GM12864 (cell line): ENCODE results near the gene CDHR2.

Source experiments
- DNase-seq: peaks from one replicate; pipeline ENCODE4 v3.0.0-alpha.2; 2011; ENCODE audit warnings: low read depth
- H3K4me3 ChIP-seq: 2 replicates; pipeline ENCODE4 v1.5.1; 2011; ENCODE audit warnings: mild to moderate bottlenecking, low read depth, low read length, control low read depth
- CTCF ChIP-seq: IDR thresholded peaks from 2 replicates; pipeline ENCODE4 v1.5.1; 2011; ENCODE audit warnings: low read depth, mild to moderate bottlenecking, moderate library complexity, low read length, control low read depth, inconsistent platforms; ENCODE audit errors: missing control alignments

Gene CDHR2

GRCh38 chr5:176621661-176622079 lies 72.5 kb downstream of the CDHR2 start:
- H3K4me3 ChIP-seq, result no peak overlapping the region
- no peak for TF ChIP-seq CTCF
- no peak for DNase-seq

GRCh38 chr5:176624142-176624541 lies 75.0 kb downstream of the CDHR2 start:
- DNase-seq, result no peak
- H3K4me3 ChIP-seq, result no peak overlapping the region
- no peak for TF ChIP-seq CTCF

- no peak overlapping the region for H3K4me3 ChIP-seq
- TF ChIP-seq CTCF, result no peak
- no peak for DNase-seq
Observed at GRCh38 chr5:176624938-176625337, 75.8 kb downstream of the CDHR2 start.

- no peak for DNase-seq
- no peak for TF ChIP-seq CTCF
Observed at GRCh38 chr5:176625512-176625911, 76.4 kb downstream of the CDHR2 start.

GRCh38 chr5:176625966-176626875 lies 77.1 kb downstream of the CDHR2 start:
- no peak for TF ChIP-seq CTCF
- DNase-seq, result no peak
- H3K4me3 ChIP-seq, result no peak overlapping the region

More at GRCh38 chr5:176625512-176625911, 76.4 kb downstream of the CDHR2 start:
- no peak overlapping the region for H3K4me3 ChIP-seq

- no peak for DNase-seq
- no peak overlapping the region for H3K4me3 ChIP-seq
- TF ChIP-seq CTCF, result no peak
Observed at GRCh38 chr5:176626876-176627236, 77.7 kb downstream of the CDHR2 start.

- no peak for DNase-seq
- no peak for TF ChIP-seq CTCF
Observed at GRCh38 chr5:176627582-176627981, 78.4 kb downstream of the CDHR2 start.

More at GRCh38 chr5:176627582-176627981, 78.4 kb downstream of the CDHR2 start:
- H3K4me3 ChIP-seq, result no peak overlapping the region
